Mononuclear cell (primary cell): Measurements from ENCODE around the gene MAP3K13. TPM values are rescaled to one million over a fixed set of nuclear protein-coding genes. Genes with fewer than 3 reads are reported as not detected.

Experiments
- H3K27me3 ChIP-seq: 2 replicates; pipeline ENCODE4 v1.6.0; 2011; ENCODE audit warnings: low read length, control low read depth; ENCODE audit not compliant: insufficient read depth
- H3K4me1 ChIP-seq: 2 replicates; pipeline ENCODE4 v1.5.1; 2011; ENCODE audit warnings: mild to moderate bottlenecking, low read length, control low read depth; ENCODE audit not compliant: insufficient read depth
- H3K4me3 ChIP-seq: 2 replicates; pipeline ENCODE4 v1.5.1; 2011; ENCODE audit warnings: mild to moderate bottlenecking, low read length, moderate library complexity
- H3K9me3 ChIP-seq: 2 replicates; pipeline ENCODE4 v1.5.1; 2011; ENCODE audit warnings: low read depth, mild to moderate bottlenecking, control low read depth, low read length
- total RNA-seq: library from RNA; depleted of rRNA; stranded (reverse); fragments of >200 nt; gene quantifications from one replicate; pipeline ENCODE4 v1.2.3, GENCODE V29; 2012

Gene MAP3K13
- total RNA-seq, 1 donor = 4.9 TPM

DNA sequence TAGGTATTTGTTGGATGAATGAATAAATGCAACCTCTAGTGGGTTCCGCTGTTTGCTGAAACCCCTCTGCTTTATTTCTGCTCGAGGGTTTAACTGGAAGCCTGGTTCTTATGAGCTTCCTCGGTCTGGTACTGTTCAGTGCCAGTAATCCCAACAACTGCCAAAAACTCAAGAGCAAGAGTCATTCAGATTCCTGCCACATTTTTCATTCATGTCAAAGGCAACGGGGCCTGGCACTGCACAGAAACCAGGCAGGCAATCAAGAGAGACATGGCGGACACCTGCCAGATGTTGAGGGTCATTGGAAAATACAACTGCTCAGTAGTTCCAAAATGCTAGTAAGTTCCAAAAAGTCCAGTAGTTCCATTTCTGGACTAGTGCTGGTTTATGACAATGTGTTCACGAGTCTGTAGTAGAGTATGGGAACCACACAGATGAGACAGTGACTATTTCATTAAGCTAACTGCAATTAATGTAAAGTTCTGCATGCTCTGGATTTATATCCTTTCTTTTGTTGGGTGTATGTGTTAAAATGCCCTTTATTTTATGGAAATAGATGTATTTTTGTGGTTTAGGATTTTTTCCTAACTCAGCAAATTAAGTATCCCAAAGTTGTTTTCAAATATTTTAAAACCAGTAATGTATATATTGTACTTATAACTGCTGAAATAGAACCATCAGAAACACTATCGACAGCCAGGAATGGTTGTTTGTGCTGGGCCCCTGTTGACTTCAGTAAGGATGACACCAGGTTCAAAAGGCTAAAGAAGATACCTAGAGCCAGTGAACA, 158.6 kb downstream of the MAP3K13 start:
- Histone ChIP-seq H3K4me1 (no peaks in the 10 kb centered on the region), H3K9me3 (no peaks in the 10 kb centered on the region), H3K4me3 (no peak overlapping the region), H3K27me3 (no peaks in the 10 kb centered on the region)

- no peak overlapping the region for H3K4me3 ChIP-seq
- H3K4me1 ChIP-seq = no peaks in the 10 kb centered on the region
- H3K27me3 ChIP-seq = no peaks in the 10 kb centered on the region
- H3K9me3 ChIP-seq = no peaks in the 10 kb centered on the region
Observed at GRCh38 chr3:185526349-185526951, 163.5 kb downstream of the MAP3K13 start.

DNA sequence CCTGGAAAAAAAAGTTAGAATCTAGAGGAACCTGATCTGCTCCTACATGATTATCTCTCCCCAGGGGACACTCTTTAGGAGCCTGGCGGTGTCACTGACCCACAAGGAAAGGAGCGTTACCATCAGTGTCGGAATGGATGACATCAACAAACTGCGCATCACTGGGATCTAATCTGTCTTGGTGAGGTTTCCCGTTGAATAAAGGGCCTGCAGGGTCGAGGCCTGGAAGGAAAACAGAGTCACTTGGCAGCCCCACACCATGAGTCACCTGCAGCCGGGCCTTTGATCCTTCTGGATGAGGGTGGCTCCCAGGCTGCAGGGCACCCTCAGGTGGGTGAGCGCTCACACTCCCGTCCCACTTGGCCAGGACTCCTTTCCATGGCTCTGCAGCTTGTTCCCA, 164.4 kb downstream of the MAP3K13 start:
- Histone ChIP-seq H3K4me3 (no peak overlapping the region), H3K9me3 (no peaks in the 10 kb centered on the region)

DNA sequence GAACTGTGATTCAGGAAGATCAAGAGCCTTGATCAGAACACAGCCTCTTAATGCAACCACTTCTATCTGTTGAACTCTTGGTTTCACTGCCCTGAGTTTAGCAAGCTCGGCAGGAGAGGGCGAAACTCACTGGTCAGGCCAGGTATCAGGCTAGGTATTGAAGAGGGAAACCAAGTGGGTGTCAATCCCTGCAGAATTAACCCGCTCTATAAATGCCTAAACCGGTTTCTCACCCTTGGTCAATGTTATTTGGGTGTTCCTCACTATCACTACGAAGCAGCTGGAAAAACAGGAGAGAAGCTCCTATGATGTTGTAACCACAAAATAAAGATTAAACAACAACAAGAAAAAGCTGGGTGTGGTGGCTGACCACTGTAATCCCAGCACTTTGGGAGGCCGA, 165.6 kb downstream of the MAP3K13 start:
- no peak overlapping the region for H3K4me3 ChIP-seq
- no peaks in the 10 kb centered on the region for H3K4me1 ChIP-seq
- H3K27me3 ChIP-seq = no peaks in the 10 kb centered on the region
- no peaks in the 10 kb centered on the region for H3K9me3 ChIP-seq

More for the DNA sequence above, 164.4 kb downstream of the MAP3K13 start:
- H3K4me1 ChIP-seq = no peaks in the 10 kb centered on the region
- no peaks in the 10 kb centered on the region for H3K27me3 ChIP-seq

DNA sequence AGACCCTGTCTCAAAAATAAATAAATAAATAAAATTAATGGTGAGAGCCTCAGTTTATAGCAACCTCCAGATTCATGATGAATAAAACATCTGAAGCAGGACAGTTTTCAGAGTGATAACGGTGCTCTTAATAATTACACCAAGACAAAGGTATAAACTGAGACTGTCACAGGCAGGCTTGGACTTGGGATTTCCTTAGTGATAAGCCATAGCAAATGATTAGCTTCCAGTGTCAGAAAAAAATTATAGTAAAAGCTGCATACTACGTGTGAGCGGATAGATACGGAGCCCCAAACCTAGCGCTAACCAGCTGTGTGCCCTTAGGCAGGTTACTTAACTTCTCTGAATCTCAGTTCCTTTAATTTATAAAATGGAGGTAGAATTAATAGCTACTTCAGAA, 167.9 kb downstream of the MAP3K13 start:
- Histone ChIP-seq H3K4me3 (no peak overlapping the region), H3K4me1 (no peaks in the 10 kb centered on the region), H3K27me3 (no peaks in the 10 kb centered on the region), H3K9me3 (no peaks in the 10 kb centered on the region)

DNA sequence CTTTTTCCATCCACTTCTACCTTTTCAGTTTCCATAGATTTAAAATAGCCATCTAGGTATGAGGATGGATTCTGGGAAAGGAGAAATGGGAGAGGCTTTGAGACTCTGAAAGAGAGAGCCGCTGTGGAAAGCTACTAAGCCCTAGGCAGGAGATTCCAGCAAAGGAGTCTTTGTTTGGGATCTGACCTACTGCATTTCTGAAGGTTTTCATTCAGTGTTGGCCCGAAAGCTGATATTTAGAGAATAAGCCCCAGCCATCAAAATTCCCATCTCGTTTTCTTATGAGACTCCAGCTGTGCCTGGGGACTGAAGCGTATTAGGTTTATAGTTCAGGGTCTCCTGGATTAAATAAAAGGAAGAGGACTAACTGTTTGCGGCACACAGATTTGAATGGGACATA, 170.0 kb downstream of the MAP3K13 start:
- no peaks in the 10 kb centered on the region for H3K9me3 ChIP-seq
- no peaks in the 10 kb centered on the region for H3K27me3 ChIP-seq
- H3K4me1 ChIP-seq = peaks cover 12% of the 10 kb centered on the region
- no peak overlapping the region for H3K4me3 ChIP-seq

DNA sequence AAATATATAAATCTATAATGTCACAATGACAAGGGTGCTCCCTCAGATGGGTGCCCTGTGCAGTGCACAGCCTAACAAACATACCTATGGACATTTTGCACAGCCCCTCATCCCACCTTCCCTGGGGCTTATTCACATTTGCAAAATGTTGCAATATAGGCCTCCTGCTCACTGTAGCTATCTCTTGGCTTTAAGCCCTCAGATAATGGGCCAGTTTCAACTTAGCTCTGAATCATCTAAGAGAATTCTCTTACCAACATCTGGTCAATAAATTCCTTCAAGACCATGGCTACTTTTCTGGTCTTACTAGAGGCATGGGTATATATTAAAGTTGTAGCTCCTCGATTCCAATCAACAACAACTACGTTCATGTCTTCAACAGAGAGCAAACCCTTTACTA, 171.6 kb downstream of the MAP3K13 start:
- H3K4me1 ChIP-seq = peaks cover 12% of the 10 kb centered on the region
- H3K4me3 ChIP-seq = no peak overlapping the region
- no peaks in the 10 kb centered on the region for H3K9me3 ChIP-seq
- H3K27me3 ChIP-seq = no peaks in the 10 kb centered on the region

DNA sequence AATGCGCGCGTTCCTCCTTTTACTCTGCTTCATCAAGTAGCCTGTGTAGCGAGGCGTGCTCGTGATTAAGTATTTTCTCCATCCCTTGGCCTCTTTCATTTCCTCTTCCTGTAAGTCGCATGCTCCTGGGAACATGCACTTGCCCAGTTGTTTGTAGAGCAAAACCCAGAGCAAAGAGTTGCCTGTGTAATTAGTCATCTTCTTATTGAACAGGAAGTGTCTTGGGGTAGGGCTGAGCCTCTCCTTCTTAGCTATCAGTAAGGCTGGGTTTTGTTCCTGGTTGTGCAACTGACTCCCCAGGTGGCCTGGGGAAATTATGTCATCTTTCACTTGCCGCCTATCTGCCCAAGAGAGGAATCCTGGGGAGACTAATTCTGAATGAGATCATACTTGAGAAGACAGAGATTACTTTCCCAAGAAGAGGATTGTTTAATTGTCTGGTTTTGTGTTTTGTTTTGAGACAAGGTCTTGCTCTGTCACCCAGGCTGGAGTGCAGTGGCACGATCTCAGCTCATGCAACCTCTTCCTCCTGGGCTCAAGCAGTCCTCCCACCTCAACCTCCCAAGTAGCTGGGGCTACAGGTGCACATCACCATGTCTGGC, 174.5 kb downstream of the MAP3K13 start:
- H3K4me1 ChIP-seq = peaks cover 12% of the 10 kb centered on the region
- no peaks in the 10 kb centered on the region for H3K27me3 ChIP-seq
- H3K9me3 ChIP-seq = no peaks in the 10 kb centered on the region
- H3K4me3 ChIP-seq = no peak overlapping the region

Other genes starting within 250 kb of the MAP3K13 start
- gene C3orf70, start 210.1 kb upstream of the MAP3K13 start, total RNA-seq = not detected
- under 0.01 TPM for gene EHHADH, start 109.1 kb upstream of the MAP3K13 start, total RNA-seq
- gene TMEM41A, start 135.9 kb downstream of the MAP3K13 start, total RNA-seq = 16.8 TPM
- gene LIPH, start 189.5 kb downstream of the MAP3K13 start, total RNA-seq = 0.84 TPM
- 48.4 TPM for gene SENP2, start 223.2 kb downstream of the MAP3K13 start, total RNA-seq